ENCODE measurements around the gene JAGN1. TPM values are rescaled to one million over a fixed set of nuclear protein-coding genes. Genes with fewer than 3 reads are reported as not detected.
A peak's percentile ranks its signal among the peaks of the same experiment; 100 is the strongest.
"Not testable (repeated sequence)": the region's sequence is repeated elsewhere in the genome, so short reads cannot be mapped to it uniquely, and the experiment has no call there.

The JAGN1 gene
- total RNA-seq, result 41.5 TPM

DNA sequence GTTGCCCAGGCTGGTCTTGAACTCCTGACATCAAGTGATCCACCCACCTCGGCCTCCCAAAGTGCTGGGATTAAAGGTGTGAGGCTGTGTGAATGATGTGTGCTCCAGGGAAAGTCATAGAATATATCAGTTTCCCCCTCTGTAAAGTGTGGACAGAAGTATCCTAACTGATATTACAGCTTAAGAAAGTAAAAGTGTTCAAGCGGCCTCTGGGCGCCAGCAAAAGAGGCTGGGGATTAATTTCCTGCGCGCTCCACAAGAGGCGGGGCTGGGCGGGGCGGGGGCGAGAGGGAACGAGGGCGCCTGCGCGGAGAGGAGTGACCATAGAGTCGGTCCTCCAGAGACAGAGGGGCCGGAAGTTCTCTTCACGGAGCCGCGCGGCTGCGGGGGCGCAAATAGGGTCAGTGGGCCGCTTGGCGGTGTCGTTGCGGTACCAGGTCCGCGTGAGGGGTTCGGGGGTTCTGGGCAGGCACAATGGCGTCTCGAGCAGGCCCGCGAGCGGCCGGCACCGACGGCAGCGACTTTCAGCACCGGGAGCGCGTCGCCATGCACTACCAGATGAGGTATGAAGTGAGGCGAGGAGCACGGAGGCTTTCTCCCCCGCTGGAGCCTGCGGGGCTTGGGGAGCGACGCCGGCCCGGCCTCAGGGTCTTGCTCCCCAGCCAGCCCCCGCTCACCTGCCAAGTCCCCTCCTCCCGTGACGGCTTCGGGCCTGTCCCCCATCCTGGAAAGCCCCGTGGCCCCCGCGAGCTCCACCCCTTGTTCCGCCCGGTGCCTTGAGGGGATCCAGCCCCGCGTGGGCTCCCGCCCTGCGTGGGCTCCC, at the start of gene JAGN1:
Gene JAGN1, plus strand, starts transcription at position 362 of the 823 bp plus-strand sequence. Its CDS starts 113 bp downstream, at position 475.
- peak; percentile 86 to 92 (median 89) for DNase-seq (ENCODE audit: low read depth in 2 of 3, low spot score in 2 of 3)

DNA sequence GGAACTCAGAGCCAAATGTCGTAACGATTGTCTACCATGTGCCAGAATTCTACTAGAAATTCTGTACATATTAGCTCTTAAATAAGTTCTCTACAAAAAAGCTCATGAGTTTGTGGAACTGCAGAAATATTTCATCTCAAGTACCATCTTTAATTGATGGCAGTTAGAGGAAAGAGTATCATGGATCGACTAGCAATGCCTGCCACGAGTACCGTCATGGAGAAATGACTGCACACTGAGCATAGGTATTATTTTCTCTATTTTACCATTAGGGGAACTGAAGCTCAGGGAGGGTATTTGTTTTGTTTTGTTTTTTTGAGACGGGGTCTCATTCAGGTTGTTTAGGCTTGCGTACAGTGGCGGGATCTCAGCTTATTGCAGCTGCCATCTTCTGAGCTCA, 49.4 kb upstream of the JAGN1 start:
- no peak for DNase-seq (ENCODE audit: low read depth in 2 of 3, low spot score in 2 of 3)

DNA sequence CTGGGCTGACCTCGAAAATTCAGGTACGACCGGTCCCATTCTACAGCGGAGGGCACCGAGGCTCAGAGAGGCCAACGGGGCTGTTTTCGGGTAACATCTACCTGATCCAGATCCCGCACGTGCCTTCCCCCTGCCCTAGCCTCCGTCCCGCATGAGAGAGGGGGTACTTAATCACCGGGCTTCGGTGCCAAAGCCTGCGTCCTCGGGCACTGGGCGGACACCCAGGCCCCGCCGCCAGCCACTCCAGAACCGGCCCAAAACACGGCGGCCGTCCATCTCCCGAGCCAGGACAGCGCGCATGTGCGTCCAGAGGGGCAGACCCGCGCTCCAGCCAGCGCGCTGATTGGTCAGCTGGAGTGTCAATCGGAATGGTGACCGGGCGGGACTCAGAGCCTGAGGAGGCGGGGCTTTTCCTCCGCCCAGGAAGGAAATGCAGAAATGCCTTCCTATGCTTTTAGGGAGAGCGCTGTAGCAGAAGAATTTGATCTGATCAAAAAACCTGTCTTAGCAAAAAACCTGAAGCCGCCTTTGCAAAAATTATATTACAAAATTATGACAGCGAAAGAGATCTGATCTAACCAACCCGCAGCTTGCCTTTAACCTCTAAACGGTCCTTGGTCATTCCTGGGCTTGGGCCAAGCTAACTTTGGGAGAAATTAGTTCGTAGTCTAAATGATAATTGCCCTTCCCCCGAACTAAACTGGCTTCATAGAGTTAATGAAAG, 46.5 kb upstream of the JAGN1 start, which contains the start of gene RPUSD3:
Gene RPUSD3, minus strand, starts transcription at position 294 of the 724 bp plus-strand sequence. Its CDS starts 18 bp downstream, at position 276.
- peak; percentile 93 to 95 (median 95) for DNase-seq (ENCODE audit: low read depth in 2 of 3, low spot score in 2 of 3)

DNA sequence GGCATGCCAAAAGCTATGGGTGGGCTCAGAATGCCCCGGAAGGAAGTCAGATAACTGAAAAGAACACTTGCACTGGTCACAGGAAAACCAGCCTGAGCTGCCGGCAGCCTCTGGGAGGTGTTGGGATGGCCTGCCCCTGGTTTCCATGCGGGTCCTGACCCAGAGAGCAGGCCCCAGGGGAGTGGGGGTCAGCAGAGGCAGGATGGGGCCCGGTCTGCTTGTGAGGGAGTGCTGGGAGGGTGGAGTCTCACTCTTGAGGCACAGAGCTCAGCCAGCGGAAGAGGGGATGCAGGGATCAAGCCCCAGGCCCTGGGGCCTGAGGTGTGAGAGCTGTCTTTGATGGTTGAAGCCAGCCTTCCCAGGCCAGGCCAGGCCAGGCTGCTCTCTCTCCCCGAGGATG, 44.2 kb upstream of the JAGN1 start:
- DNase-seq (ENCODE audit: low read depth in 2 of 3, low spot score in 2 of 3), result no peak

DNA sequence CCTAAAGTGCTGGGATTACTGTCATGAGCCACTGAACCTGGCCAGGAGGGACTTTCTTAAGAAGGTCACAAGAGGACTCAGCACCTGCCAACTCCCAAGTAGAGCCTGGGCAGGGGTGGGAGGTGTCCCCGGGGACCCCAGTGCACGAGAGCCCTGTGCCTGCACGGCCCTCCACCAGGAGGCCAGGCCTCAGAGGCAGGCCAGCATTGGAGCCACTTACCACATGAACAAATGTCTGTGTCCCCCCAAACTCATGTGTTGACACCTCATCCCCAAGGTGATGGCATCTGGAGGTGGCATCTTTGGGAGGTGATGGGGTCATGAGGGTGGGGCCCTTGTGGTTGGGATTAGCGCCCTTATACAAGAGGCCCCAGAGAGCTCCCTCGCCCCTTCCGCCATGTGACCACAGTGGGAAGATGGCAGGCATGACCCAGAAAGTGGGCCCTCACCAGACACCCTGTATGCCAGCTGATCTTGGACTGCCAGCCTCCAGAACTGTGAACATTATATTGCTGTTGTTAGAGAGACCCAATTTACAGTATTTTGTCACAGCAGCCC, 43.4 kb upstream of the JAGN1 start:
- DNase-seq (ENCODE audit: low read depth in 2 of 3, low spot score in 2 of 3), result no peak

DNA sequence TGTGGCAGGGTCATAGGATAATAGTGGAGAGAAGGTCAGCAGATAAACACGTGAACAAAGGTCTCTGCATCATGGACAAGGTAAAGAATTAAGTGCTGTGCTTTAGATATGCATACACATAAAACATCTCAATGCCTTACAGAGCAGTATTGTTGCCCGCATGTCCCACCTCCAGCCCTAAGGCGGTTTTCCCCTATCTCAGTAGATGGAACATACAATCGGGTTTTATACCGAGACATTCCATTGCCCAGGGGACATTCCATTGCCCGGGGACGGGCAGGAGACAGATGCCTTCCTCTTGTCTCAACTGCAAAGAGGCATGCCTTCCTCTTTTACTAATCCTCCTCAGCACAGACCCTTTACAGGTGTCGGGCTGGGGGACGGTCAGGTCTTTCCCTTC, 42.5 kb upstream of the JAGN1 start:
- not testable (repeated sequence) for DNase-seq (ENCODE audit: low read depth in 2 of 3, low spot score in 2 of 3)

DNA sequence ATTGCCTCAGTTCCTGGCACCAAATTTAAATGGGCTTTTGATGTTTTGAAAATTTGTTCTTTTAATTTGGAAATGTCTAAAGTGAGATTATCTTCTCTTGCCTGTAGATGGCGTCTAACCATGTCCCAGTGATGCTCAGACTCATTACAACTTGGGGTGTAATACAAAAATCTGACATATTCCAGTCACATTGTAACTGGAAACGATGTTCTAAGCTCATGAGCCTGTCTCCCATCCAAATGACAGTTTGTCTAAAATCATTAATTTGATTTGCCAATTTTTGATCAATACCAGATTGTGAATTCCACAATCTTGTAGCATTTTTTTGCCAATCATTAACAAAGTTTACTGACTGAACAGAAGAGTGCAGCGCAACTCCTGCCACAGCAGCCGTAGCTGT, 41.5 kb upstream of the JAGN1 start:
- peak in 1 of 3 donors; percentile 60 for DNase-seq (ENCODE audit: low read depth in 2 of 3, low spot score in 2 of 3)

DNA sequence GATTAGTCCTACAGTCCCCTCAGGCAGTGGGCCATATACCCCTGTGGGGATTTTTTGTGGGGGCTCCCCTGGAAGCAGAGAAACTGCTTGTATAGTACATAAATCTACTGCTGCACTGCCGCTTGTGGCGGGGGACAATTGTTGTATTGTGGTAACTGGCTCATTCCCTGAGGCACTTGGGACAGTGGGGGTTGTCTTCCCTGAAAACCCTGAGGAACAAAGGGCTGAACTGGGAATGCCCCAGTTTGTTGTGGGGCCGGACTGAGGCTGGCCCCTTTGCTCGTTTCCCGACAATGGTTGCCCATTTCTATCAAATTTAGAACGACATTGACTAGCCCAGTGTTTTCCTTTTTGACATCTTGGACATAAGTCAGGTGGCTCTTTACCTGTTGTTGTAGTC, 39.0 kb upstream of the JAGN1 start:
- DNase-seq (ENCODE audit: low read depth in 2 of 3, low spot score in 2 of 3), result not testable (repeated sequence)

DNA sequence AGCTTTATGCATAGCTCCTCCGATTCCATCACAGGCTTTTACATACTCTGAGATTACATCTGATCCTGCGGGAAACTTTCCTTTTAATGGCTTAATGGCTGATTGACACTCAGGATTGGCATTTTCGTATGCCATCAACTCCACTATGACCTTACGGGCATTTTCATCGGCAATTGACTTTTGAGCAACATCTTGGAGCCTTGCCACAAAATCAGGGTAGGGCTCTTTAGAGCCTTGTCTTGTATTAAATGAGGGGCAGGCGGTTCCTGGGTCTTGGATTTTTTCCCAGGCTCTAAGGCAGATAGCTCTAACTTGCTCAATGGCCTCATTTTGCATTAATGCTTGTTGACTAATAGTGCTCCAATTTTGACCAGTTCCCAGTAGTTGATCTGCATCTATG, 38.5 kb upstream of the JAGN1 start:
- DNase-seq (ENCODE audit: low read depth in 2 of 3, low spot score in 2 of 3), result not testable (repeated sequence)

DNA sequence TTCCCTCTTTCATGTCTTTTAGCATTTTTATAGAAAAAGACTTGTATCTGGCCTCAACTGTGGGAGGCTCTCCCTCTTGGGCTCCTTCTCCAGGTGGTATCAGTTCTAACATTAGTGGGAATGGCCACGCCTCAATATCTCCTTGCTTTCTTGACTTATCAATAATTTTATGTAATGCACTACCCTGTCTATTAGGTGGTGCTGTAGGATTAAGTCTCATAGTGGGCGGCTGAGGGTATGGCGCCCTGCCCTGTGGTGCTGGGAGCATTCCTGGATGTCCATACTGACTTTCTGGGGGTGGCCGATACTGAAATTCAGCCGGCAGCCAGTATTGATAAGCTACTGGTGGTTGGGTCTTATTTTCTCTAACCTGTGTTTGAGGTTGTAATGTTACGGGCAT, 37.9 kb upstream of the JAGN1 start:
- DNase-seq (ENCODE audit: low read depth in 2 of 3, low spot score in 2 of 3), result no peak

DNA sequence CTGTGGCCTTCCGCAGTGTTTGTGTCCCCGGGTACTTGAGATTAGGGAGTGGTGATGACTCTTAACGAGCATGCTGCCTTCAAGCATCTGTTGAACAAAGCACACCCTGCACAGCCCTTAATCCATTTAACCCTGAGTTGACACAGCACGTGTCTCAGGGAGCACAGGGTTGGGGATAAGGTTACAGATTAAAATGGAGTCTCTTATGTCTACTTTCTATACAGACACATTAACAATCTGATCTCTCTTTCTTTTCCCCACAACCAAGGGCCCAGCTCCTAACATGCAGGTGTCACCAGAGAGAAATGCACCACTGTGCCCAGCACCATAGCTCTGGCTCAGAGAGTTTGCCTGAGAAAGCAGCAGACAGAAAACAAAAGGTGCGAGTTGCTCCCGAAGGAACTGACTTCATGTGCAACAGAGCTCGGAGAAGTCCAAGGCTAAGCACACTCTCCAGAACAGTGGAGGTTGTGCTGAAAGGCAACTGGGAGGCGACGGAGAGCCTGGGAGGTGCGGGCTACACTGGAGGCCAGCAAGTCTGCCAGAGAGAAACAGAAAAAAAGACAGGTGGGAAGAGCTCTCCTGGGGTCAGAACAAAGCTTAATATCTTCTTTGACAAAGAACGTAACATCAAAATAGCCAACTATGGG, 36.0 kb upstream of the JAGN1 start:
- not testable (repeated sequence) for DNase-seq (ENCODE audit: low read depth in 2 of 3, low spot score in 2 of 3)

DNA sequence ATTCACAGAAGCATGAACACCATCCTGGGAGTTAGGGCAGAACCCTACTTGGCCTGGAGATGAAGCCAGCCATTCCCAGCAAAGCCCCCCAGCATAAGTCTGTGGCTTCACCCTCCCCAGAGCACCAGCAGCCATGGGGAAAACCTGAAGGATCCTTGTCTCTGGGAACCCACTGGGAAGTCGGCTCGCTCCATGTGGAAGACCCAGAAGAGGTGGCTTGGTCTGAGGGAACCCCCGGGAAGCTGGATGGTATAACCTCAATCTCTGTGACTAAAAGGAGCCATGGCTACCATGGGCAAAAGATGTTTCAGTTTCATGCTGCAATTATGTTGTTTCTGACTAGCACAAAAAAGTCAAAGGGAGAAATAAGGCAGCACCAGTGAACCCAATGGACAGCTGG, 34.8 kb upstream of the JAGN1 start:
- DNase-seq (ENCODE audit: low read depth in 2 of 3, low spot score in 2 of 3), result no peak

DNA sequence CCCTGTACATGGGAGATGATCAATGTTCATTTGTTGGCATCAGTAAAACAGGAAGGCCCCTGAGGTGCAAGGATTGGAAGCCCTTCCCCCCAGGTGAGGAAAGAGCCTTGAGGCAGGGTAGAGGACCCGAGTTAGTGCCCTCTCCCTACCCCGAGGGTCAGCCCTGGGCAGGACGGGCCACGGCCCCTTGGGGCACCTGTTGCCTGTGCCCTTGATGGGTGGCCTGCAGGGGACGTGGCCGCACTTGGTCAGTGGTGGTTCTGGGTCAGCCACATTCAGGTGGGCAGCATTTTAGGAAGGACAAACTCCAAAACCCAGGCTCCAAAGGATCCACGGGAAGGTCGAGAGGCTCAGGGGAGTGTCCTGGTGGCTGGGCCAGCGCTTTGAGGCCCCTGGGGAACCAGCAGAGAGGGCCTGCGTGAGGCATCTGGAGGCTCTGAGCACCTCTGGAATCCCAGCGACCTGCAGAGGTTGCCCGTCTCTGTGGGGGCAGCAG, 30.8 kb upstream of the JAGN1 start:
- DNase-seq (ENCODE audit: low read depth in 2 of 3, low spot score in 2 of 3), result no peak

DNA sequence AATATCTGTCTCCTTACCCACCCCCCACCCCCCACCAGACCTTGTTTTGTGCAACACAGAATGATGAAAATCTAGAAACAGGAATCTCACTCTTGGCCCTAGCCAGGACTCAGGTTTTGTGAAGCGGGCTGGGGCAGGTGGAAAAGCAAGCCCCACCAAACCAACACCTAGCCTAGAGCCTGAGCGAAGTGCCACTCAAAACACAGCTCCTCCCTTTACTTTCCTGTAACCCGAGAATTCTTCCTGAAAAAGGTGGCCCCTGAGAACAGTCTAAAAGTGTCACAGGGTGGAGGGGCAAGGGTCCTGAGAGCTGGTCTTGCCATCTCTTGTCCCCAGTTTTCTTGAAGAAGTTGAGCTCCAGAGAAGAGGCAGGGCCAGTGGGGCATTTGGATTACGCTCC, 29.2 kb upstream of the JAGN1 start:
- DNase-seq (ENCODE audit: low read depth in 2 of 3, low spot score in 2 of 3), result no peak

DNA sequence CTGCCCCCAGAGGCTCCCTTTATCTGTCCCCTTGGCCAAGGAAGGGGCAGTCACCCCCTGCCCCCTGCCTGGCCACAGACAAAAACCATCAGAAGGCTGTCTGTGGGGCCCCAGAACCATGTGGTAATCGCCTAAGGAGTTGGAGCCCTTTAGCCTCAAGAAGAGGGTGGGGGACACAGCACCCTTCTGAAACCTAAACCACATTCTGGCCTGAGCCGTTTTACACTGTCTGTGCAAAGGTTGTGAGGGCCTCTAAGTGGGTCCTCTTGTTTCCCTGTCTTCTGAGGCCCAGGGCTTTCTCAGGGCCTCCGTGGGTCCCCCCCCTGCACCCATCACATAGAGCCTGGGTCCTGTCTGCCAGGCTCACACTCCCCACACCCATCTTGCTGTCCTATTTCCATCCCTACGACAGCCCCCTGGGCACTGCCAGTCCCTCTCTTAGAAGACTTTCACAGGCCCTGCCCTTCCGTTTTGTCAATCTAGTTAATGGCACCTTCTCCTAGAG, 28.7 kb upstream of the JAGN1 start:
- no peak for DNase-seq (ENCODE audit: low read depth in 2 of 3, low spot score in 2 of 3)

DNA sequence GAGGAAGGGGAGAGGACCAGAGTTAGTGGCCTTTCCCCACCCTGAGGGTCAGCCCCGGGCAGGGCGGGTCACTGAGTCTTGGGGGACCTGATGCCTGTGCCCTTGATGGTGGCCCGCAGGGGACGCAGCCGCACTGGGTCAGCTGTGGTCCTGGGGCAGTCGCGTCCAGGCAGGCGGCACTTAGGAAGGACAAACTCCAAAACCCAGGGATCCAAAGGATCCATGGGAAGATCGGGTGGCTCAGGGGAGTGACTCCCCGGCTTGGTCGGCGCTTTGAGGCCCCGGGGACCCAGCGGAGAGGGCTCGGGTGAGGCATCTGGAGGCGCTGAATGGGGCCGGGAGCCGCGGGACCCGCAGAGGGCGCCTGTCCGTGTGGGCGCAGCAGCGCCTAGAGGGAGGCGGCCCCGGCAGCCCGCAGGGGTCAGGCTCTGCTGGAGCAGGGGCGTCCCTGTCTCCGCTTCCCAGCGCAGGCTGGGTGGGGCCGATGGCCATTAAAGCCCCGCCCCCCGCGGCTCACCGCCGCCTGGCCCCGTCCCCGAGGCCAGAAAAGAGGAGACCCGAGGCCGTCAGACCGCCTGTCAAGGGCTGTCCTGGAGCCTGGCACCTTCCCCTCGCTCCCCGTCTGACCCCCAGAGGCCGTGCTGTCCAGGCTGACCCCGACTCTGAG, 27.9 kb upstream of the JAGN1 start:
- DNase-seq (ENCODE audit: low read depth in 2 of 3, low spot score in 2 of 3), result peak in 2 of 3 donors; percentile 65 to 70

DNA sequence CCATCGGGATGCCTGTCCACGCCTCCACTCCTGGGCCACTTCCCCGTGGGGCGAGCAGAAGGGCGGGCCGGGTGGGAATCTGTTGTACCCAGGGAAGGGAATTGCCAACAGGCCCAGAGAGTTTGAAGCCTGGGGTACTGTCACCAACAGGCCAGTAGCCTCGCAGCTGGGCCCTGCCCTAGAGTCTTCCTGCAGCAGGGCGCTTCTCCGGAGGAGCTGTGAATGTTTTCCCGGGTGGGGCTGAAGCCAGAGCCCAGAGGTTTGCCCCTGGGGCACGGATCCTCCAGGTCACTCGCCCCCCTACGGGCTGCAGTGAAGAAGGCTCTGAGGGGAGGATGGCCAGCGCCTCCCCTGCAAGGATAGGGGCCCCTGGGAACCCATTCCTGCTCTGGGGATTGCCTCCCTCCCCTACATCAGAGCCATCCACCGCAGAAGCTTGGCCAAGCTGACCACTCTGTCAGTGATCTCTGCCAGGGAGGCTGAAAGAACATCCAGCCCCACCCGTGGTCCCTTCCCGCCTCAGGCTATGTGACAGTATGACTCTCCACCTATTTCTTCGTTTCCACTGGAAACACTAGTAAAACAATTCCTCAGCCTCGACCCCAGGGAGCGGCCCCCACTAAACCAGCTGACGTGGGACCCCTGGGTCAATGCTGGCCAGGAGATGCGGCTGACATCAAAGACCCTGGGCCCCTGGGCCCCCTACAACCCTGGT, 27.2 kb upstream of the JAGN1 start:
- DNase-seq (ENCODE audit: low read depth in 2 of 3, low spot score in 2 of 3), result no peak

DNA sequence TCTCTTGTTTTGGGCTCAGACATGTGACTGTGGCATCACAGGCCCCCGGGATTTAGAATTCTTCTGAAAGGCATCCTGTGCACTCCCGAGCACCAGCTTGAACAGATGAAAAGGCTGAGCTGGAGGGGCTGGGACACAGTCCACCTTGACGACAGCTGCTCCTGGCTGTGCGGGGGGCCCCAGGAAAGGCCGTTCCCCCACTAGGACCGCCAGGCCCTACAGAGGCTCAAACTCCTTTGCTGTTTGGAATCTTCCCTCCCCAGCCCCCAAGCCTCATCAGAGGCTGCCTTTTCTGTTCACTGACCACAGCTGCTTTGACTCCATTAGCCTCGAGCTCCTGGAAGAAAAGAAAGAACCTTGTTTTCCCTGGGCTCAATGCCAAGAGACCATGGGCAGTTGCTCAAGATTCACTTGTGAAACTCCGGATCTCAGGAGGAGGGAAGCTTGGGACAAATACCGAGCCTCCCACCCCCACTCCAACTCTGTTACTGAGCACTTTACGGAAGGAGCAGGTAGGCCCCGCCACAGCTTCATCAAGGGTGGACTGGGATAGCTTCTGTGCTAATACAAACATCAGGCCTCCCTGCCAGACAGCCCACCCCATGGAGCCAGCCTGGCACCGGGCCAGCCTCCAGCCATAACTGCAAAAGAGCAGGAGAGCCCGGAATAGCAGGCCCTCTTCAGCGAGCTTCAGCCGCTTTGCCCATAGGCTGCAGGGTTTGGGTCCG, 26.0 kb upstream of the JAGN1 start:
- DNase-seq (ENCODE audit: low read depth in 2 of 3, low spot score in 2 of 3), result no peak

DNA sequence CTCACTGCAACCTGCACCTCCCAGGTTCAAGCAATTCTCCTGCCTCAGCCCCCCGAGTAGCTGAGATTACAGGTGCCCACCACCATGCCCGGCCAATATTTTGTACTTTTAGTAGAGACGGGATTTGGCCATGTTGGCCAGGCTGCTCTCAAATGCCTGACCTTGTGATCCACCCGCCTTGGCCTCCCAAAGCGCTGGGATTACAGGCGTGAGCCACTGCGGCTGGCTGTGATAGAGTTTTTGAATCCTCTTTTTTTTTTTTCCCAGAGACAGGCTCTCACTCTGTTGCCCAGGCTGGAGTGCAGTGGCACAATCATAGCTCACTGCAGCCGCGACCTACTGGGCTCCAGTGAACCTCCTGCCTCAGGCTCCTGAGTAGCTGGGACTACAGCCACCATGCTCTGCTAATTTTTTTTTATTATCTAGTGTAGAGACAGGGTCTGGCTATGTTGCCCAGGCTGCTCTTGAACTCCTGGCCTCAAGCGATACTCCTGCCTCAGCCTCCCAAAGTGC, 25.2 kb upstream of the JAGN1 start:
- DNase-seq (ENCODE audit: low read depth in 2 of 3, low spot score in 2 of 3), result not testable (repeated sequence)

All from hematopoietic multipotent progenitor cell (in vitro differentiated cells).